ENCODE results near the gene RHOBTB3.

- no peak for TF ChIP-seq CTCF (IDR thresholded peaks at IDR 0.05)
- TF ChIP-seq POLR2A (IDR thresholded peaks at IDR 0.05) = no peak
Measured at GRCh38 chr5:95754545-95754944, 23.4 kb downstream of the RHOBTB3 start.

Data from thyroid gland (tissue), 4 donors.